ENCODE data around the gene EID3.
"Not testable (repeated sequence)": the region's sequence is repeated elsewhere in the genome, so short reads cannot be mapped to it uniquely, and the experiment has no call there.

EID3 gene

DNA sequence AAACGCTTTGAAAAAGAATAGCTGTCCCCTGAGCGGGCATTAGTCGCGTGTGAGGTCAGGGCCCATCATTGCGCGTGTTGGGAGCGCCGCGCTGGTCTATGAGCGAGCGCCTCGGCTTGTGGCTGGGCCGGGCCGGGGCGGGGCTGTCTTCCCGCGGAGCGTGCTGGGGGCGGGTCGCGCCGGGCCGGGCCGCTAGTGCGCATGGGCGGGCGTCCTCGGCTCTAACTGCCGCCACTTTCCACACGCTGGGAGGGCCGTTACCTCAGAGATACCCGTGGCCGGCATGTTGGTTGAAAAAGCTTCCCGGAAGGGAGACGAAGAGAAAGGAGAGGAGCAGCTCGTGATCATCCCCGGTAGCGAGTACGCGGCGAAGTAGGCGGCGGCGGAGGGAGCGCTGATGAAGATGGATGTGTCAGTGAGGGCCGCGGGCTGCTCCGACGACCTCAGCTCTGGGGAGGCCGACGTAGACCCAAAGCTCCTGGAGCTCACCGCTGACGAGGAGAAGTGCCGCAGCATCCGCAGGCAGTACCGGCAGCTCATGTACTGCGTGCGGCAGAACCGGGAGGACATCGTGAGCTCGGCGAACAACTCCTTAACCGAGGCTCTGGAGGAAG, at the start of gene EID3:
EID3 (plus strand) TSS at position 202 of the 614 bp plus-strand sequence; CDS start at position 398, 196 bp downstream.
- peak; percentile 92 to 93 for DNase-seq

DNA sequence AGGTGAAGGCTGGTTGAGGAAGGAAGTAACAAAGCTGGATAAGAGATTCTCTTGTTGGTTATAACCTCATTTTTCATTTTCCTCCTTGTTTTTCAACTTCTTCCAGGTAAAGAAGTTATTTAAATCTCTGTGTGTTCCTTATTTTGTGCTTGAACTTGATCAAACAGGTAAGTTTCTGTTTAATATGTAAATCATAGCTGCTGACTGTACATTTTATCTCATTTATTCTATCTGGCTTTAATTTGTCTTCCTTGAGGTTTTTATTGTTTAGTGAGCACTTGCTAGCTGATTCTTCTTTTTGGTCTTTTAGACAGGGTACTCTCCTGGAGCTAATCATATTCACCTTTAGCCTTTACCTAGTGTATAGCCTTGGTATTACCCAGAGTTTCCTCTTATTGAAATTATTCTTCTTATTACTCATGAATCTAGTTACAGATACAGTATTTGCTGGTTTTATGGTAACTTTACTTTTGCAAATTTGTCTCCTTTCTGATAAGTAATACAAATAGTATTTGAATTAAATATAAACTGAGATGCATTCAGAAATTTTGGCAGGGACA, 45.5 kb upstream of the EID3 start:
- DNase-seq: no peak

DNA sequence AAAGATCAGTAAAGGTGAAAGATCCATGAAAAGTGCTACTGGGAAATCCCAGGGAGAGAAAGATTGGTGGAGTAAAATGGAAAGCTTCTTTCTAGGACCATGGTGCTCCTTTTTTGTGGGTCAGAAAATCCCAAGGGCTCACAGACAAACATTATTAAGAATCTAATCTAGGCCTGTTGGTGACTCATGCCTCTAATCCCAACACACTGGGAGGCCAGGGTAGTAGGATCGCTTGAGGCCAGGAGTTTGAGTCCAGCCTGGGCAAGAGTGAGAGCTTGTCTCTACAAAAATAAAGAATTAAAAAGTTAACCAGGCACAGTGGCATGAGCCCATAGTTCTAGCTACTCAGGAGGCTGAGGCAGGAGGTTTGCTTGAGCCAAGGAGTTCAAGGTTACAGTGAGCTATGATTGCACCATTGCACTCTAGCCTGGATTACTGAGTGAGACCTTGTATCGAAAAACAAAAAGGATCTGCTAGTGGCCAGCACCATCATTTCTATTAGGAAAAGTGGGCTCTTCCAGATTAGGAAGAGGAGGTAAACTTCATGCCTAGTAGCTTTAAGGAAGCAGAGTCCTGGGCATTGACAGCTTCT, 45.0 kb upstream of the EID3 start:
- no peak for DNase-seq

DNA sequence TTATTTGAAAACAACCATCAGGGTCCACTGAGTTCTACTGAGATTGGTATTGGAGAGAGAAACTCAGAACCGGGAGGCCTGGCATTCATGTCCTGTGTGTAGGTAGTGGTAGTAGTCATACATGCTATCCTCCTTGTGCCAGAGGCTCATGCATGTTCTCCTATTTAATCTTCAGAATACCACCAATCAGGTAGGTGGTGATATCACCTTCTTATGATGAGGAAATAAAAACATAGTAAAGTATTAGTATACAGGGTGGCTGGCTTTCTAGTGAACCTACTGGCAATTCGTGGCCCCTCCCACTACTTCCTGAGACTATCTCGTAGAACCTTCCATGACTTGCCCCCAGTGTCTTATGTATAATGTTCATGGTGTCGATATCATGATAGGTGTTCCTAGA, 40.5 kb upstream of the EID3 start:
- DNase-seq: no peak

DNA sequence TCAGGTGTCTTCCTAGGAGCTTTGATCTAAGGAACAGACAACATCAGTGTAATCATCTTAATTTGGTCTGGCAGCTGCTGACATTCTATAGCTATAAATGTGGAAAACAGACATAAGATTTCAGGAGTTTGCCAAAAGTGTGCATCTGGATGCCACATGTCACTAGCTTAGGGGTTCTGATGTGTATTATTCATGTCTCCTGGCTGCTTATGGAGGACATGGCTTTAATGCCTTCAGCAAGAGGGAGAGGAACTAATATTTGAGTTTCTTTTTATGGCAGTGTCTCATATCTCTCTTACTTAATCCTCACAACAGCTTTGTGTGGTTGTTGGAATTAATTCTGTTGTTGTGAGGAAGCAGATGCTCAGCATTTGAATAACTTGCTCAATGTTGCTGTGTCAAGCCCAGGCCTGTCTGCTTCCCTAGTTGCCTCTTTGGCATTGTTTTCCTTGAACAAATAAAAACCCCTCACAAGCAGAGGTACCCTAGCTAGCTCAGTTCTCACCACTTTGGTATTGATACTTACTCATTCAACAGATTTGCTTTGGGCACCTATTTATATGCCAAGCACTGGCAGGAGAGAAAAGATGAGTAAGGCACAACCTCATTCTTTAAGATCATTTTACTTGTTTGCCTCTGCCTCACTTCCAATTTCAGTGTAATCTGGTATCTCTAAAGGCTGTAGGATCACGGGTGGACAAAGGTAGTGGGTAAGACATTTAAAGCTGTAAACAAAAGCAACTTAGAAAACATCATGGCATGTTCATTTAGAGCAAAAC, 39.8 kb upstream of the EID3 start:
- no peak for DNase-seq

DNA sequence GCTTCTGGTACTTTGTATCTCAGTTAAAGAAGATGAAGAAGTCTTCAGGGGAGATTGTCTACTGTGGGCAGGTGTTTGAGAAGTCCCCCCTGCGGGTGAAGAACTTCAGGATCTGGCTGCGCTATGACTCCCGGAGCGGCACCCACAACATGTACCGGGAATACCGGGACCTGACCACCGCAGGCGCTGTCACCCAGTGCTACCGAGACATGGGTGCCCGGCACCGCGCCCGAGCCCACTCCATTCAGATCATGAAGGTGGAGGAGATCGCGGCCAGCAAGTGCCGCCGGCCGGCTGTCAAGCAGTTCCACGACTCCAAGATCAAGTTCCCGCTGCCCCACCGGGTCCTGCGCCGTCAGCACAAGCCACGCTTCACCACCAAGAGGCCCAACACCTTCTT, 38.1 kb upstream of the EID3 start:
- not testable (repeated sequence) for DNase-seq

DNA sequence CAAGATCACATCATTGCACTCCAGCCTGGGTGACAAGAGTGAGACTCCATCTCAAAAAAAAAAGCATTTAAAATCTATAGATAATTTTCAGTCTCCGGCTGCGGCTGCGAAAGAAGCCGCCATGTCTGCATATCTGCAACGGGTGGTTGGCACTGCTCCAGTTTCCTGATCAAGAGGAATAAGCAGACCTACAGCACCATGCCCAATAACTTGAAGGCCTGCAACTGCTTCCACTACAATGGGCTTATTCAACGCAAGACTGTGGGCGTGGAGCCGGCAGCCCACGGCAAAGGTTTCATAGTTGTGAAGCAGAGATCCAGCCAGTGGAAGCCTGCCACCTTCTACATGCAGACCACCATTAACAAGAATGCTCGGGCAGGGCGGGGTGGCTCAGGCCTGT, 30.6 kb upstream of the EID3 start:
- DNase-seq: no peak

DNA sequence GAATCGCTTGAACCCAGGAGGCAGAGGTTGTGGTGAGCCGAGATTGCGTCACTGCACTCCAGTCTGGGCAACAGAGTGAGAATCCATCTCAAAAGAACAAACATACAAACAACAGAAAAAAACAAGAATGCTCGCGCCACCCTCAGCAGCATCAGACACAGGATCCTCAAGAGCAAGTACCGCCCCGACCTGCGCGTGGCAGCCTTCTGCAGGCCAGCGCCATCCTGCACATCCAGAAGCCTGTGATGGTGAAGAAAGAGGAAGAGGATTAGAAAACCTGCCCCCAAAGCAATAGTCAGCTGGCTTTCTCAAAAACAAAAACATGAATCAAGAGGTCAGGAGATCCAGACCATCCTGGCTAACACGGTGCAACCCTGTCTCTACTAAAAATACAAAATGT, 30.0 kb upstream of the EID3 start:
- DNase-seq: no peak

DNA sequence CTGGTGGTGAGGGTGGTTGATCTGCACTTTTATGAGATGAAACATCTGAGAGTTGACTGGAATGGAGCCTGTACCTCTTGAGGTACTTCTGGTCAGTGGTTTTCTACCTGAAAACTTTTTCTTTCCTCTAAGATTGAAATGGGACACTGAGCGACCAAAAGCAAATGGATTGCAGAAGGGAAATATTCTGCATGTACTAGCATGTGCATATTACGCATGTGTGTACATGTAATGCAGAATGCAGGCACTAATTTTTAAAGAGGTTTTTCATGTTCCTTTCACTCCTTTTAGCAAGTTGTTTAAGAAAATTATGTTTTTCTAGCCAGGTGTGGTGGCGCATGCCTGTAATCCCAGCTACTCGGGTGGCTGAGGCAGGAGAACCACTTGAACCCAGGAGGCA, 28.7 kb upstream of the EID3 start:
- no peak for DNase-seq

DNA sequence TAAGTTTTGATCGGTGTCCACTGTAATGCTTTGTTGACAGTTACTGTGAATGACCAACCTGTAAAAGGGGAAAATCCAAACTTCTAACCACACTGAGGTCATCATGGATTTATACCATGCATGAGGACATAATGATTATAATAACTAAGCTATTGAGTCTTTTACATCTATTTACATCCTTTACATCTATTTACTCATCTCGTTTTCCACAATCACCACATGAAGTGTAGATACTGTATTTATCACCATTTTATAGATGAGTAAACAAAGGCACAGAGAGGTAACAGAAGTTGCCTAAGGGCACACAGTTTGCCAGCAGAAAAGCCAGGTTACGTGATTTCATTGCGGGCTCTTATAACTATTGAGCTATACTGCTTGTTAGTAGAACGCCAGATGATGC, 27.9 kb upstream of the EID3 start:
- DNase-seq: no peak

DNA sequence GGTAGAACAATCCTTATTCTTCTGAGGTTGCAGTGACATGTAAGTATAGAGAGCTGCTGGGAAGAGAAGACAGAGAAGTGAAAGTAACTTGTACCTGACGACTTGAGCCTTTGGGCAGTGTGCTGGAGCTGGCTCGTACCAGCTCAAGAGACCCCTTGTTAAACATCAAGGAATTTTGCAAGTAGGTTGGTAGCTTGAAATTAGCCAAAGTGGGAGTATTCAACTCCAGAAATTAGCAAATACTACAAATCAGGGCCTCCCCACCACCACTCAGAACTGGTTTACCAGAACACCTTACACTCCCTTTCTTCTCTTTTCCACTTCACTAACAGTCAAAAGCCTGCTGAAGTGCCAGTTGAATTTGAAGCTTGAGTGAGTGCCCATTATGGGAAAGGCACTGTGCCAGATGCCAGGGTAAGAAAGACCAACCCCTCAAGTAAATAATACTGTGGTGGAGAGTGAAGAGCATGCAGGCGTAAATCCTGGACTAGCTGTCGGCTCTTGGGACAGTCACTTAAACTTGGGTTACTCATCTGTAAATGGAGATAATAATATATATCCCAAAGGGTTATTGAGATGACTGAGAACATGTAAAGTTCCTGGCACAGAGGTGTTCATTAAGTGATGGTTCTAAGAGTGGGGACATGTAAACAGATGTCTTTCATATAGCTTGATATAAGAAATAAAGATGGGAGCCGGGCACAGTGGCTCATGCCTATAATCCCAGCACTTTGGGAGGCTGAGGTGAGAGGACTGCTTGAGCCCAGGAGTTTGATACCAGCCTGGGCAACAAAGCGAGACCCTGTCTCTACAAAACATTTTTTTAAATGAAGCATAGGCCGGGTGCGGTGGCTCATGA, 27.0 kb upstream of the EID3 start:
- no peak for DNase-seq

DNA sequence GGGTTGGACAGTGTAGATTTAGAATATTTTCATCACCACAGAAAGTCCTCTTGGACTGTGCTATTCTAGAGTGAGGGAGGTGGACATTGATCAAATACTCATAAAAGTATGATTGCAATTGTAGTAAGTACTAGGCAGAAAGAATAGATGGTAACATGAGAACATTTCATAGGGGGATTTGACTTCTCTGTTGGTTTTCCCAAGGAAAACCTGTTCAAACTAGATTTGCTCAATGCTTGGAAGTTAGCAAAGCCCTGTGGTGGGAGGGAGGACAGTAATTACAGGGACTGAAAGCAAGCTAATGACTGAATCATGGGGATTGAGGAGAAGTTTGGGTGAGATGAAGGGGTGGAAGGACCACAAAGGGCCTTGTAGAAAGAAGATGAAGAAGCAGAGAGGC, 24.4 kb upstream of the EID3 start:
- DNase-seq: no peak

DNA sequence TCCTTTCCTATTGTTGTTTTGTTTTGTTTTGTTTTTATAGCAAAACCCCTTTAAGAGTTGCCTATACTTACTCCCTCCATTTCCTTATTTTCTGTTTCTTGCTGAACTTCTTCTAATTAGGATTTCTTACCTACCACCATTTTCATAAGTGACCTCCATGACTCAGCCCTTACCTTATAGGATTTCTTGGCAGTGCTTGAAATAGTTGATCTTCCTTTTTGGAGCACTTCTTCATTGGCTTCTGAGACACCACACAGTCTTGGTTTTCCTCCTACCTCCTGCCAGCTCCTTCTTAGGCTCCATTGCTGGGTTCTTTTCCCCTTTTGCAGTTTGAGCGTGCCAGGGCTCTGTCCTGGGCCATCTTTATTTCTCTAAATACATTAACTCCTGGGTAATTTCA, 23.4 kb upstream of the EID3 start:
- DNase-seq: no peak

DNA sequence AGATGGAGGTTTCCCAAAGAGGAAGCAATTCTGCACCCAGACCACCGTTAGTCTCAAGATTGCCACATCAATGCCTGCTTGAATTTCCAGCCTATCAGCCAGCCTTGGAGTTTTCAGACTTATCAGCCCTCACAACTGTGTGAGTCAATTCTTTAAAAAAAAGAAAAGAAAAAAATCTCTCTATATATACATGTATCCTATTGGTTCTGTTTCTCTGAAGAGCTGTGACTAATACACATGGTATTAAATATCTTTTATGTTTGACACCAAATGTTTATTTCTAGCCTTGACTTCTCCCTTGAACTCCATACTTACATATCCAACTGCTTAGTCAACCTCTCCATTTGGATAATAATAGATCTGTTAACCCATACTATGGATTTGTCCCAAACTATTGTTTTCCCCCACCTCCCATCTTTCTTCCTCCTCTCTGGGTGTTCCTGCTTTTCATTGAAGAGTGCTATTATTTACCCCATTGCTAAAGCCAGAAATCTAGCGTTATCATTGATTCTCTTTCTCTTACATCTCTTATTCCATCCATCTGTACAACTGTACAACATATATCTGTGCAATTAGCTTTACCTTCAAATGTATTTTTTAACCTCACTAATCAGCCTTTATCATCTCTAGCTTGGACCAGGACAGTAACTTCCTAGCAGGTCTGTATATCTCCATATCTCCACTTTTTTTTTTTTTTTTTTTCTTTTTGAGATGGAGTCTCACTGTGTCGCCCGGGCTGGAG, 22.7 kb upstream of the EID3 start:
- DNase-seq: no peak

DNA sequence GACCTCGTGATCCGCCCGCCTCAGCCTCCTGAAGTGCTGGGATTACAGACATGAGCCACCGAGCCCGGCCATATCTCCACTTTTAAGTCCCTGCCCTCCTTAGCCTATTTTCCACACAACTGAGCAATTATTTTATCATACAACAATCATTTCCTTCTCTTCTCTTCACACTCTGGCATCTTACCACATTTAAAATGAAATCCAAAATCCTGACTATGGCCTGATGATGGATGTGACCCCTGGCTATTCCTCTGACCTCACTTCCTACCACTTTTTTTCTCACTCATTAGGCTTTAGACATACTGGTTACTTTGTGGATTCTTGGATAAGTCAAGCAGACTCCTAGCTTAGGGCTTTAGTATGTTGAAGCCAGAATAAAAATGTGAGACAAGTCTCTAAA, 21.9 kb upstream of the EID3 start:
- no peak for DNase-seq

DNA sequence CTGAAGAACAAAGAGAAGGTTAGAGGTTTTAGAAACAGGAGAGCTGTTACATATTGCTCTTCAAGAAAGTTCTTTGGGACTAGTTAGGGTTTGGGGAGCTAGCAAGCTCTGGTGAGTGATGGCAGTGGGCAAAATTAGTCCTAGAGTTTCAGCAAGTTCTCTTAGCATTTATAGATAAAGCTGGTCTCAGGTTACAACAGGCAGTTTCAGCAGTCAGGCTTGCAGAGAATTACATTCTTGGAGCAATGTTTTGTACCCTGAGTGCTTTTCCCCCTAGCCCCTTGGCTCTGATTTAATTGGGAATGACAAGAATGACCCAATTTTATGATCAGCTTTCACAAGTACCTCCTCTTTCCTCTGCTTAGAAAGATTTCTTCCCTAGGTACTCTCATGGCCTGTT, 21.4 kb upstream of the EID3 start:
- no peak for DNase-seq

DNA sequence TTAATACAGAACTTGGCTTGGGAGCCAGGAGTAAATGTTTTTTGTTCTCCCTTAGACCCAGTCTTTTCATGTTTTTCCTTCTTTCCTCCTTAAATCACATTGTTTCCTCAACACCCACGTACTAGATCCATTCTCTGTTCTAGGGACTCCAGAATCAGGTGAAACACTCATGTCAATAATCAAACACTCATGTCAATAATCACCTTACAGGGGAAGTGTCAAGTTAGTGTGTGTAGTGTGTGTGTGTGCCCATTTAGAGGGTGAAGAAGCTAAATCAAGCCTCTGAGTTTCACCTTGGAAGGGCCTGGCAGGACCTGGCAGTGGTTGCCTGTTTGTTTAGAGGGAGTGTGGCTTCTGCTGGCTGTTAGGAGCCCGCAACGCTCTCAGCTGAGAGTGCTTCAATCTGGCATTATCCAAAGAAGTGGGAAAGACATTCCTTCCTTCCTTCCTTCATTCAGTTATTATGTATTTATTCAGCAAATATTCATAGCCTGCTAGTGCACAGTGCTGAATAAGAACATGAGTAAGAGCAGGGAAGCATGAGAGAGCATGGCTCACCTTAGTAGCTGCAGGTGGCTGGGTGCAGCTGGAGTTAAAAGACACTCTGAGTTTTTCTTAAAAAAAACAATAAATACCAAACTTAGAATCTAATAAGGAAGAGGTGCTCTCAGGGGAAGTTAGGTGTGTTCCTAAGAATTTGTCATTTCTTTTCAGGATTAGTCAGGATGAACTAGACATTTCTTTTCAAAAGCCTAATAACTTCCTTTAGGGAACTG, 17.6 kb upstream of the EID3 start:
- DNase-seq: no peak

DNA sequence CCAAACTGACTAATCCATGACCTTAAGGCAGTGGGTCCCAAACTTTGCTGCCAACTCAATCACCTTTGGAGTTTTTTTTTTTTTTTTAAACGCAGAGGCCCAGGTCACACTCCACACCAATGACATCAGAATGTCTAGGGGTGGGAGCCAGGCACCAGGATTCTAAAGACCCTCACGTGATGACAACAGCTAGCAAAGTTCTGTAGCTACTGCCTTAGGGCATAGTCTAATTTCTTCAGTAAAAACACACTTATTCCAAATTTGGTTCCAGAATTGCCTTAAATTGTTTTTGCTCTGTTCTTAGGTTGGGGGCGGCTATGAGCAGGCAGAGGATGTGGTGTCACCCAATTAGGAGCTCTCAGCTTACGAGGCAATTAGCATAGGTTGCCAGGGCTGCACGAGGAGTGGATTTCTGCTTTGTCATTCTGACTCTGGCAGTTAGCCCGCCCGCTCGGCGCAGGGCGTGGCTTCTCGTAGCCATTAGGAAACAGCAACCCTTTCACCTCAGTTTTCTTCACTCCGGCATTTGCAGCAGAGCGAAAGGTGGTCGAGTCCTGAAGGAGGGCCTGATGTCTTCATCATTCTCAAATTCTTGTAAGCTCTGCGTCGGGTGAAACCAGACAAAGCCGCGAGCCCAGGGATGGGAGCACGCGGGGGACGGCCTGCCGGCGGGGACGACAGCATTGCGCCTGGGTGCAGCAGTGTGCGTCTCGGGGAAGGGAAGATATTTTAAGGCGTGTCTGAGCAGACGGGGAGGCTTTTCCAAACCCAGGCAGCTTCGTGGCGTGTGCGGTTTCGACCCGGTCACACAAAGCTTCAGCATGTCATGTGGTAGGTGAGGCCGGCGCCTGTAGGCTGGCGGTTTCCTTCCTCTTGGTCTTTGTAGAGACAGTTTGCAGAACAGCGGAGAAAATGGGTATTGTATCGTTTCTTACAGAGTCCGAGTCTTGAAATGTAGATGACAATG, 16.7 kb upstream of the EID3 start:
- DNase-seq: peak; percentile 89

DNA sequence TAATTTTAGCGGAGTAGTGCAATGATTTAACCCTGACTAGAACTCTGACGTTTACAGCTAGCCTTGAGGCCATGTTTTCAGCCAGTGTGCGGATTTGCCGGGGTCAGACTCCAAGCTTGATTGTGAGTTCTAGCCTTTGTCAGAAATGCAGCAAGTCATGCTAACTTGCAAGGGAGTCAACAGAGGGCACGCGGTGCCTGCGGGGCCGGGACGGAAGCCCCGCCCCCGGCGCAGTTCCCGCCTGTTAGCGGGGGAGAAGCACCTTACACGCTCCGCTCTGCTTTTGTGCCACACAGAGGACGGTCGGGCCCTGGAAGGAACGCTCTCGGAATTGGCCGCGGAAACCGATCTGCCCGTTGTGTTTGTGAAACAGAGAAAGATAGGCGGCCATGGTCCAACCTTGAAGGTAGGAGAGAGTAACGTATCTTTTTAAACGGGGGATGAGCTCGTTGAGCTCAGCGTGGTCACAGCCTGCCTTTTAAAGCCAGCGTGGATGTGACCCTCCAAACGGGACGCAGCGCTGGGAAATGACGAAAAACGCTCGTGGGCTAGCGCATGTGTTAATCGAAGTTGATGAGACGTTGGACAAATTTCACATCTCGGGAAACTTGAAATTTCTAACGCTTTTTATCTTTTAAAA, 14.8 kb upstream of the EID3 start:
- peak; percentile 87 to 88 for DNase-seq

DNA sequence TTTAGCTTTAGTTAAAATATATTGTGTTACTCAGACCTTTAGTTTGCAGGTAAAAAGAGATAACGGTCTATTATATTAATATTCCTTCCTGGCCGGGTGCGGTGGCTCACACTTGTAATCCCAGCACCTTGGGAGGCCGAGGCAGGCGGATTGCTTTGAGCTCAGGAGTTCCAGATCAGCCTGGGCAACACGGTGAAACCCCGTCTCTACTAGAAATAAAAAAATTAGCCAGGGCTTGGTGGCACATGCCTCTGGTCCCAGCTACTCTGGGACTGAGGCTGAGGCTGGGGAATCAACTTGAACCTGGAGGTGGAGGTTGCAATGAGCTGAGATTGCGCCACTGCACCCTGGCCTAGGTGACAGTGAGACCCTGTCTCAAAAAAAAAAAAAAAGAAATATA, 13.2 kb upstream of the EID3 start:
- DNase-seq: no peak
